CD4-positive, alpha-beta T cell treated with Interleukin-6 at 100 ng/mL for 8 hours (primary cell): ENCODE results near the gene HEPACAM.

Source experiments
- DNase-seq: peaks from one replicate; pipeline ENCODE4 v3.0.0-alpha.2; 2020; ENCODE audit warnings: mixed read lengths, low spot score

Gene HEPACAM

DNA sequence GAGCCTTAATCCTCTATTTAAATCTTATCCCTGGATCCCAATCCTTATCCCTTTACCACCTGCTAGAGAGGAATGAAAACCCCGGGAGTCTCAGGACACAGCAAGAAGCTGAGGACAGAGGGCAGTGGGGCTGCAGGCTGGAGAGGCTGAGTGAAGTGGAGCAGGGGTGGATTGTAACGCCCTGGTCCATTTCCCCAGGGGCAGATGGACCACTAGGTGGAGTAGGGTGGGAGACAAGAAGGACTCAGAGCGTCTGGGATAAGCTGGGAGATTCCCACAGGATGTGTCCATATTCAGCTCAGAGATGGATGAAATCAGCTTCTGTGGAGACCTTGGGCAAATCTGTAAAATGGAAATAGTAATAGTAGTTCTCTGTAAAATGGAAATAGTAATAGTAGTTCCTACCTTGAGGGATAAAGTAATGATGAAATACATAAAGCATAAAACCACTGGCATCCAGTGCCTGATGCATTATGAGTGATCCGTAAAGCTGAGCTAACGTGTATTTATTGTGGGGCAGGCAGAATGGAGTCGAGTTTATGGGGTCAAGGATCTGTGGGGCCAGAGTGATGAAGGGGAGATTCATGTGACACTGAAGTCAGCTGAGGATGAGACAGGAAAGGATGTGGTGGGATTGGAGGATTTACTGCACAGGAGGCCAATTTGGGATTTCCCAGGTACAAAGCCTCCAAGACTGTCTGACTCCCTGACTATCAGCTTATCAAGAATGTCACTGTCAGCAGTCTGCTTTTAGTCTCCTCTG is 36.3 kb downstream of the HEPACAM start:
- no peak for DNase-seq

DNA sequence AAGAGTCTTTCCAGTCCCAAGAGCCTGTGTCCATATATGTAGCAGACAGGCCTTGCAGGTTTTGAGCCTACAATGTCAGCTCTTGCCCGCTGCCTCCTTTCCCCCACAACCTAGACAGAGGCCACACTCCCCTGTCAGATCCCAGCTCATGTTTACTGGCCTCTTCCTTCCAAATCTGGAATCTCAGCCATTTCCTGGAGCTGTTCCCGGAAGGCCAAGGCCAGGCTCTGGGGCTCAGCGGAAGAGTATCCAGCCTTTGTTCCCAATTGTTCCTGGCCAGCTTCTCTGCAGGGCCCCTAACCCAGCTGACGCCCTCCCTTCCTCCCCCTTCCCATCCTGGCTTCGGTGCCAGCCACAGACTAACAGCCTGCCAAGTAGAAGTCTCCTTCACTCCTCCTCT is 37.1 kb downstream of the HEPACAM start:
- no peak for DNase-seq

DNA sequence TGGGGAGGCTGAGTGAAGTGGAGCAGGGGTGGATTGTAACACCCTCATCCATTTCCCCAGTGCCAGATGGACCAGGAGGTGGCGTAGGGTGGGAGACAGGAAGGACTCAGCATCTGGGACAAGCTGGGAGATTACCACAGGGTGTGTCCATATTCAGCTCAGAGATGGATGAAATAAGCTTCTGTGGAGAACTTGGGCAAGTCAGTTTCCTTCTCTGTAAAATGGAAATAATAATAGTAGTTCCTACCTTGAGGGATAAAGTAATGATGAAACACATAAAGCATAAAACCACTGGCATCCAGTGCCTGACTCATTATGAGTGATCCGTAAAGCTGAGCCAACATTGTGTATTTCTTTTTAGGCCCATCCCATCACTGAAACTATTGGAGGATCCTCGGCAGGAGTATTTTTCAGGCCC is 37.6 kb downstream of the HEPACAM start:
- DNase-seq, result no peak

DNA sequence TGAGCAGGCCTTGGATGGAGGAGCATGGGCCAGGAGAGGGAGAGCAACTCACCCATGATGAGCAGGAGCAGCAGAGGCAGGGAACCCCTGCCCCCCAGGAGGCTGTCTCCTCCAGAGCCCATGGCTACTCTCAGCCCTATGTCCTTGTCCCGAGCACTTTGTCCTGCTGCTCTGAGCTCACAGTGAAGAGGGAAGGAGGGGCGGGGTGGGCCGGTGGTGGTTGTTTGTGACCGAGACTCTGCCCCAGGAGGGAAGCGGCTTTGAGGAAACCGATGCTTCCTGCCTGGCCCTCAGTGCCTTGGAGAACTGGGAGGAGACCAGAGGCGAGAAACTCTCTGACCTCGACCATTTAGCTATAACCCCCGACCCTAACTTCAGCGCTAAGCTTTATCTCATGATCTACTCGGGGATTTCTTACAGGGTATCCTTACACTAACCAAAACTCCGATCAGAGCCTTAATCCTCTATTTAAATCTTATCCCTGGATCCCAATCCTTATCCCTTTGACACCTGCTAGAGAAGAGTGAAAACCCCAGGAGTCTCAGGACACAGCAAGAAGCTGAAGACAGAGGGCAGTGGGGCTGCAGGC is 38.1 kb downstream of the HEPACAM start, which contains the start of gene ROBO4:
Gene ROBO4, minus strand, starts transcription at position 192 of the 589 bp plus-strand sequence. Its CDS starts 70 bp downstream, at position 122.
- DNase-seq, result no peak

DNA sequence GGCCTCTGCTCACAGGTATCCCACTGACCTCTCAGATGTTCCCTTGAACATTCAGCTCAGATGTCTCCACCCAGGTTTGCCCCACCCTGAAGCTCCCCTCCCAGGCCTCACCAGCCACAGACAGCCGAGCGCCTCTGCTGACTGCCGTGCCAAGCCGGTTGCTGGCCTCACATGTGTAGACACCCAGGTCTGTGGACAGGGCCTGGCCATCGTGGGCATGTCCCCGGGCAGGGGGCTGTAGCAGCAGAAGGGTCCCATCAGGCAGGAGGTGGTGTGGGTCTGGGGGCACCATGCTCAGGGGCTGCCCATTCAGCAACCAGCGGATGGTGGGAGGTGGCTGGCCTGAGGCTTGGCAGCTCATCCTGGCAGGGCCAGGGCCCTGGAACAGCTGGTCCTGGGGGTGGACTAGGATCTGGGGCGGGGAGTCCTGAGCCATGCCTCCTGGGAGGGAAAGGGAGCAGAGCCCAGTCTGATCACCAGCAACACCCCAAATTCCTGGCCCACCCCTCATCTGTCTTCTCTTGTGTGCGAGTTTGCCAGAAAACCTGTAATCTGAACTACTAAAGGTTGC is 38.9 kb downstream of the HEPACAM start:
- DNase-seq, result no peak

- no peak for DNase-seq
Measured at GRCh38 chr11:124896071-124896750, 39.6 kb downstream of the HEPACAM start.

- DNase-seq, result no peak
Measured at GRCh38 chr11:124895471-124895971, 40.3 kb downstream of the HEPACAM start.

GRCh38 chr11:124894606-124895430 is 41.0 kb downstream of the HEPACAM start:
- DNase-seq, result no peak

DNA sequence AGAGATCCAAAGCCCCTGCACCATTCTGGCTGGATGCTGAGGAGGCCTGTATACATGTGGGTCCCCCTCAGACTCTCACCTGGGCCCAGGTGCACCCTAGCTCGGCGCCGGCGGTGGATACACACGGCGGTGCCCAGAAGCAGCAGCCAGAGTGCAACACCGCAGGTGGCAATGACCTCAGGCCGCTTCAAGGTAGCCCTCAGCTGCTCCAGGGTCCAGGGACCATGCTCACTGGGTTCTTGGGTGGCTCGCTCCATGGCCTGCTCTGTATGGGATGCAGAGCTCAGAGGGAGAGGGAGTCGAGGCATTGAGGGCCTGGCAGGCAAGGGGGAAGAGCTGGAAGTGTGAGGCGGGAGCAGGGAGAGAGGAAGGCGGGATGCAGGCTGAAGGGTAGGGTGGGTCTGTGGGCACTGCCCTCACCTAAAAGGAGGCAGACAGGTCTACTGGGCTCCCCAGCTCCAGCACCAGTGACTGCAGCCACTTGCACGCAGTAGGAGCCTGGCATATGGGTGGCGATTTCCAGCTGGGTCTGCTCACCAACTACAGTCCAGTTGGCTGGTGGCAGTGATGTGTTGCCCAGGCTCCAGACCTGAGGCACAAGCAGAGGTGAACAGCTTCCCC is 42.0 kb downstream of the HEPACAM start:
- no peak for DNase-seq

- DNase-seq, result no peak
Measured at GRCh38 chr11:124892750-124893454, 42.9 kb downstream of the HEPACAM start.

DNA sequence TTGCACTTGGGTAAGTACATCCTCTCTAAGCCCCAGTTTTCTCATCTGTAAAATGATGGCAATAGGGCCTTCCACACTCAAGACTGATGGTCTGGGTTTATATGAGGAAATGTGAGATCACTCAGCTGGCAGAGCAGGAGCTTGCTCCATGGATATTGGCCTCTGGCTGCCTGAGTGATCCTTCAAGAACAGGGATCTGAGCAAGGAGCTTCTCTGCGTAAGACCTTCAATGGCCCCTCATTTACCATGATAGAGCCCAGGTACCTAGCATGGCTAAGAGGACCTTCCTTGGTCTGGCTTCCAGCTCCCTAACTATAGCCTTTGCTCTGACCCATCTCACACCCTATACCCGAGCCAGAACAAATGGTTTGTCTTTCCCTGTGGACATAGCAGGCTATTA is 43.7 kb downstream of the HEPACAM start:
- no peak for DNase-seq

DNA sequence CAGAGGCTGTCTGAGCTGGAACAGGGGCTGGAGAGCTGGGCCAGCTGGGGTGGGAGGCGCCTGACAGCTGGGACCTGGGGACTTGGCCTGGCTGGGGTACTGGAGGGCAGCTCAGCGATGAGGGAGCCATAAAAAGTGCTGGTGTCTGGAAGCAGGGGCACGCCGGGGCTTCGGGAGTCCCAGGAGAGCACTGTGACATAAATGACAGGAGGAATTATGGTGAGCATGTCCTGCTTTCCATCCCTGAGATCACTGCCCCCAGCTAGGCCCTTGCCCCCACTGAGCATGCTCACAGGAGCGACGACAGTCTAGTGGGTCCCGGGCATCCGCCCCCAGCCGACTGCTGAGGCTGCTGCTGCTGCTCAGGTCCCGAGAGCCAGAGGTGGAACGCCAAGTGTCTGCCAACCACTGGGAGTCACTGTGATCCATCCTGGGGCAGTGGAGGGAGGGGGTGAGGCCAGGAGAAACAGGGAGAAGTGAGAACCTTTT is 44.4 kb downstream of the HEPACAM start:
- no peak for DNase-seq

GRCh38 chr11:124890683-124891372 is 45.0 kb downstream of the HEPACAM start:
- DNase-seq, result no peak

DNA sequence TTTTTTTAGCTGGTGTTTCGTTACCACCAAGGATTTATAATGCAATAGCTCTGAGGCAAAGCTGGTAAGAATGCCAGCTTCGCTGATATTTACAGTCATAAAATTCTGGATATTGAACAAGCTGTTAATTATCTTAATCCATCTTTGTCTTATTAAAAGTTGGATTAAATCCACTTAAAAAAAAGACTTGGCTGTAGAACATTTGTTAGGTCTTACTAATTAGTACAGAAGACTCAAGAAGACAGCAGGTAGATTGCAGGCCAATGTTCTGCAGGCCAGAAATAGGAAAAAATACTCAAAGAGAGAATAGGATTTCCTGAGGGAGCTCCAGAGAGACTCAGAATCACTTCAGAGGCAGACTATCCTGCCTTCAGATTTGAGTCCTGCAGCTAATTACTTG is 45.7 kb downstream of the HEPACAM start:
- DNase-seq, result no peak

DNA sequence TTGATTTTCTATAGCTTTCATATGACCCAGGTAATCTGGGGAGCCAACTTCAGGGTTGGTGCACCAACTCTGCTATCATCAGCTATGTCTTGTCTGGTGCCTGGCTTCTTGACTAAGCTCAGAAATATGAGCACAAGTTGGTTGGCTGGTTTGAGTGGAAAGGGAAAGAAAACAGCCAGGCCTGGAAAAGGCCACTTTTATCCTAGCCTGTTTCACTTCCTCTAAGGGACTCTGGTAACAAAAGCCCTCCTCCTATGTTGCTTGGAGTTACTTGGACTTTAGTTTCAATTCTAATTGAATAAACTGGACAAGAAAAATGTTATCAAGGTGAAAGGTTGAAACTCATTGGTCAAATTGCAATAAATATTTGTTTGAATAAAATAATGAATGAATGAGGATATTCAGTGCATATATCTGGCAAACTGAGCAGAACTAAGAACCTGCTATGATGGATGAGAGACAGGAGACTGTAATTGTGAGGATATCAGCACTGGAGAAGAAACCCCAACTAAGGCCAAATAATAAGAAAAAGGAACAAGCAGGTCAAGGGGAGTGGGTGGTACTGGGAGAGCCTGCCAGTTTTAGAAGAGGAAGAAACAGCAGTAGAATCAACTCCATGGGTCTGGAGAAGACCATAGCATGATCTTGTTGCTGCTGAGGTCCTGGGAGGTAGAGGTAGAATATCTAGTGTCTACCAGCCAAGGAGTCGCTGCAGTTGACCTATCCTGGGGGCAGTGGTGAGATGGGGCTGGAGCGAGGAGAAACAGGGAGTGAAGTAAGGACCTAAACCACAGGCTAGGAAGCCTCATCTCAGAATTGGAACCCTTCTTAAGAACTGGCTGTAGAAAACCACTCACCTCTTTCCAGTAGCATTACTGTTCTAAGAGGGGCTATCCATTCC is 46.4 kb downstream of the HEPACAM start:
- DNase-seq, result no peak

GRCh38 chr11:124887667-124888013 is 48.2 kb downstream of the HEPACAM start:
- no peak for DNase-seq

DNA sequence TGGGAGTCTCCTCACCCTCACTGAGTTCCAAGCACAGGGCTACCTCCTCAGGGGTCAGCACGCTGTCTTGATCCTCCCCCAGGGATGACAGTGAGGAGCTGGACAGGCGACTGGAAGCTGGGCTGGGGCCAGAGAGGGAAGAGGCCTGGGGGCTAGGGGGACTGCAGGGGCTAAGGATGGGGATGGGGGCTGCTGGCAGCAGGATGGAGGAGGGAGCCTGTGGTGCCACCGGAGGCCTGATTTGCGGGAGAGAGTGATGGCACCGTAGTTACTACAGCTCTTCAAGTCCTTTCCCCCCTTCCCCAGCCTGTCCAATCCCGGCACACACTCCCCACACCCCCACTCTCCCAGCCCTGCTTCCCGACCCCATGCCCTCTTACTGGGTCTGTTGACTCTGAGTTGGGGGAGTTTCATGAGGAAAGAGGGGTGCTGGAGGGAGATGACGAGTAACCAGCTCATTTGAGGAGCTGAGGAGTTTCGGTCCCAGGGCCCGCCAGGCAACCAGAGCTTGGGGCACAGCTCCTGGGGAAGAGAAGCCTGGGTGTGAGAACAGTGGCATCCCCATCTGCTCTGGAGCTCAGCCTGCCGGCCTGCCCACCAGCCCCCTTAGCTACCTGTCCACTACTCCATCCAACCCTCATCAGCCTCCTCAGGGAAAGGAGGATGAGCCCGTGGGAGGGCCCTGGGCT is 48.7 kb downstream of the HEPACAM start:
- DNase-seq, result no peak

DNA sequence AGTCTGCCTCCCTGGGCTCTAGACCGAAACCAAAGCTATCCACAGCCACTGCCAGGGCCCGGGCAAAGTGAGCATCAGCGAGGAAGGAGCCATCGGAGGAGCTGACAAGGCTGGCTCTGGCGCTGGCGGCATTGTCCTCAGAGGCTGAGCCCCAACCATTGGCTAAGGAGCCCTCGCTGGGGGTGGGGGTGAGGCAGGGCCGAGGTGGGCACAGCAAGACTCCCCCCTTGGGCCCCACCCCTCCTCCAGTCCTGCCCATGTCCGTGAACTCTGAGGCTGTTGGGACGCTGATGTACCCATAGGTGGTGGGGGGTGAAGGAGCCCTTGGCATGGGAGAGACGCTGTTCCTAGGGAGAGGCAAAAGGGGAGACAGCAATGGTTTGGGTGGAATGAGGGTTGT is 49.4 kb downstream of the HEPACAM start:
- no peak for DNase-seq
